Erythroblast (primary cell): ENCODE results near the gene FGF14.

Source experiments
- GATA1 ChIP-seq: IDR thresholded peaks from 2 replicates; pipeline ENCODE4 v1.6.1; 2011; ENCODE audit warnings: low read depth, mild to moderate bottlenecking, control low read depth, low read length, moderate library complexity
- POLR2A ChIP-seq: IDR thresholded peaks from 2 replicates; pipeline ENCODE4 v1.6.1; 2011; ENCODE audit warnings: mild to moderate bottlenecking, low read length

DNA sequence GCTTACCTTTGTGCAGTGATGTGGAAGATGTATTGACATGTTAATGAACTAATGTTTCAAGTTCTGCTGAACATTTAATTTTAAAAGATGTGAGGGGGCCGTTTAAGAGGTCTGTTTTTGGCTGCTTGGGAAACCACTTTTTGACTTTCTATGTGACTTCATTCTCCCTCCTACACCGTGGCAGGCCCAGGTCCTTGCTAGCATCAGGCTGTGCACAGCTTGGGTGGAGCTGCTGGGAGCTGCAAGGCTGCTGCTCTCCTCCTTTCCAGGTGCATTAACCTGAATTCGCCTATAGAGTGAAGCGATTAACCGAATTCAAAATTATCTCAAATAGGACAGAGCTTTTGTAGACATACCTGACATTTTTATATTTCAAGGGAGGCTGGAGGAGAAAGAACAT lies 249.1 kb downstream of the FGF14 start:
- TF ChIP-seq POLR2A (no peak), GATA1 (no peak)
